GM12878 (cell line): ENCODE results near the gene PGLYRP2. TPM values are rescaled to one million over a fixed set of nuclear protein-coding genes. Genes with fewer than 3 reads are reported as not detected.

Source experiments
- ATAC-seq: fragments of 200-7000 bp; cut with Tn5 transposase; 3 replicates; pipeline ENCODE4 v1.9.1; 2020; ENCODE audit warnings: mild to moderate bottlenecking, moderate library complexity
- BruUV-seq: library from RNA; stranded (reverse); fragments of 400-500 nt; replicated peaks from 2 replicates; lab custom pipeline; 2021; lab: Mats Ljungman, UMichigan
- CTCF ChIA-PET: fragments of 300-600 bp; sonication (Branson Sonifier 250); formaldehyde crosslinking; extraction: SDS; loops from one replicate; lab custom pipeline; 2021; ENCODE audit warnings: inconsistent platforms; lab: Yijun Ruan, JAX
- POLR2A ChIA-PET: fragments of 350-600 bp; formaldehyde crosslinking; extraction: SDS; loops from one replicate; lab custom pipeline; 2021; ENCODE audit warnings: inconsistent platforms; lab: Charles Lee
- RAD21 ChIA-PET: fragments of 300-600 bp; sonication (Branson Sonifier 250); formaldehyde crosslinking; loops from one replicate; lab custom pipeline; 2023; ENCODE audit warnings: antibody characterized with exemption; ENCODE audit not compliant: unreplicated experiment; lab: Charles Lee
- SMC1A ChIA-PET: fragments of 300-600 bp; sonication (Branson Sonifier 250); formaldehyde crosslinking; loops from one replicate; lab custom pipeline; 2023; ENCODE audit not compliant: unreplicated experiment, uncharacterized antibody; lab: Charles Lee
- DNase-seq: peaks from one replicate; pipeline ENCODE4 v3.0.0-alpha.2; 2011; ENCODE audit warnings: low read depth, low spot score
- FAIRE-seq: peaks from 3 replicates; lab custom pipeline; 2011; peaks lifted over from hg19 to GRCh38; lab: Jason Lieb, UNC
- H2AFZ ChIP-seq: 2 replicates; pipeline ENCODE4 v1.6.0; 2011; ENCODE audit warnings: low read depth, low read length, control low read depth; ENCODE audit not compliant: control insufficient read depth
- H3K27ac ChIP-seq: 2 replicates; pipeline ENCODE4 v1.5.1; 2011; ENCODE audit warnings: control low read depth; ENCODE audit not compliant: control insufficient read depth, insufficient read depth
- H3K27me3 ChIP-seq, 2 experiments: replicated peaks in 1 of 2; 2 replicates each; pipeline versions ENCODE4 v1.6.0 to v1.6.1; 2011; ENCODE audit warnings: low read length in 1 of 2; ENCODE audit not compliant: control insufficient read depth in 2 of 2, insufficient read depth in 2 of 2
- H3K36me3 ChIP-seq, 2 experiments: 2 replicates each; pipeline ENCODE4 v1.5.1; 2011; ENCODE audit warnings: low read length in 1 of 2; ENCODE audit not compliant: control insufficient read depth in 2 of 2, insufficient read depth in 2 of 2
- H3K4me1 ChIP-seq: 2 replicates; pipeline ENCODE4 v1.6.1; 2011; ENCODE audit warnings: mild to moderate bottlenecking, low read length, moderate library complexity, mixed read lengths; ENCODE audit not compliant: control insufficient read depth, insufficient read depth
- H3K4me2 ChIP-seq: 2 replicates; pipeline ENCODE4 v1.6.0; 2011; ENCODE audit warnings: control low read depth; ENCODE audit not compliant: control insufficient read depth, insufficient read depth
- H3K4me3 ChIP-seq: fragments of 200-600 bp; sonication (generic); 2 replicates; pipeline ENCODE4 v1.5.1; 2016
- H3K79me2 ChIP-seq: 2 replicates; pipeline ENCODE4 v1.6.0; 2011; ENCODE audit warnings: low read length; ENCODE audit not compliant: control insufficient read depth, insufficient read depth
- H3K9ac ChIP-seq: 2 replicates; pipeline ENCODE4 v1.8.0; 2011; ENCODE audit warnings: low read length, control low read depth, mixed read lengths; ENCODE audit not compliant: control insufficient read depth, insufficient read depth
- H3K9me3 ChIP-seq: replicated peaks from 3 replicates; pipeline ENCODE4 v1.5.1; 2011; ENCODE audit warnings: mild to moderate bottlenecking, low read length; ENCODE audit not compliant: control insufficient read depth, insufficient read depth
- H4K20me1 ChIP-seq: 2 replicates; pipeline ENCODE4 v1.6.0; 2011; ENCODE audit not compliant: control insufficient read depth, insufficient read depth
- E4F1 ChIP-seq: fragments of 450-650 bp; IDR thresholded peaks from 2 replicates; pipeline ENCODE4 v1.6.1; 2018; ENCODE audit warnings: borderline replicate concordance, mild to moderate bottlenecking; ENCODE audit not compliant: partially characterized antibody
- EGR1 ChIP-seq, 2 experiments: IDR thresholded peaks; 1 replicate in 1 of 2; 2 replicates in 1 of 2; pipeline ENCODE4 v1.6.1; 2011 to 2012; ENCODE audit warnings: low read depth in 2 of 2, low read length in 2 of 2, borderline replicate concordance in 1 of 2, mild to moderate bottlenecking in 1 of 2, moderate library complexity in 1 of 2
- GATAD2B ChIP-seq: fragments of 450-650 bp; conservative IDR thresholded peaks from 2 replicates; pipeline ENCODE4 v1.6.1; 2017; ENCODE audit warnings: low read depth, mild to moderate bottlenecking, moderate library complexity
- HDAC6 ChIP-seq: fragments of 200-600 bp; sonication (generic); IDR thresholded peaks from one replicate; pipeline ENCODE4 v1.8.0; 2017; ENCODE audit warnings: antibody characterized with exemption; ENCODE audit not compliant: unreplicated experiment
- JUNB ChIP-seq: IDR thresholded peaks from 2 replicates; pipeline ENCODE4 v1.6.1; 2016; ENCODE audit warnings: antibody characterized with exemption, mild to moderate bottlenecking
- RFX5 ChIP-seq: IDR thresholded peaks from 2 replicates; pipeline ENCODE4 v1.6.1; 2011; ENCODE audit warnings: low read depth, low read length, improper control_type of control experiment
- SIX5 ChIP-seq: IDR thresholded peaks from 2 replicates; pipeline ENCODE4 v1.6.1; 2011; ENCODE audit warnings: mild to moderate bottlenecking, low read depth, low read length, moderate library complexity; ENCODE audit not compliant: severe bottlenecking
- SMAD1 ChIP-seq: fragments of 450-650 bp; IDR thresholded peaks from 2 replicates; pipeline ENCODE4 v1.6.1; 2018; ENCODE audit warnings: mild to moderate bottlenecking, low read depth; ENCODE audit not compliant: partially characterized antibody
- TARDBP ChIP-seq: IDR thresholded peaks from 2 replicates; pipeline ENCODE4 v1.6.1; 2016; ENCODE audit warnings: borderline replicate concordance
- YY1 ChIP-seq: IDR thresholded peaks from 2 replicates; pipeline ENCODE4 v1.6.1; 2011; ENCODE audit warnings: low read depth, mild to moderate bottlenecking, low read length
- ZNF24 ChIP-seq: fragments of 450-650 bp; IDR thresholded peaks from 2 replicates; pipeline ENCODE4 v1.6.1; 2017; ENCODE audit warnings: antibody characterized with exemption, mild to moderate bottlenecking
- WGBS: methylation state at CpG from one replicate; pipeline ENCODE4 v1.1.6; 2016; ENCODE audit warnings: low lambda C conversion rate; ENCODE audit not compliant: insufficient replicate concordance, insufficient coverage; ENCODE audit errors: missing lambda C conversion rate; 5-methylcytosine and 5-hydroxymethylcytosine counted together
- in situ Hi-C: fragments of 300-500 bp; cut with MboI; formaldehyde crosslinking; loops from 9 replicates; pipeline ENCODE4 v1.14.3; 2018; ENCODE audit warnings: mixed read lengths
- intact Hi-C: fragments of 100-400 bp; cut with micrococcal nuclease; formaldehyde crosslinking; loops from one replicate; pipeline ENCODE4 v1.14.2; 2022; ENCODE audit not compliant: unreplicated experiment
- polyA plus RNA-seq, 11 experiments: library from polyadenylated mRNA; depleted of rRNA in 4 of 11; unstranded in 6 of 11; stranded (reverse) in 5 of 11; fragments of >200 nt; fragmentation: Nextera tagmentation in 4 of 11; fragmentation: Illumina TruSeq in 1 of 11; extraction: Ambion mirVana in 4 of 11; extraction: Trizol in 1 of 11; gene quantifications; 1 replicate in 1 of 11; 2 replicates in 10 of 11; pipeline versions ENCODE4 v1.2.1 to v1.2.3, GENCODE V29; 2011 to 2016; ENCODE audit warnings: inconsistent platforms in 2 of 11, missing spikeins in 2 of 11, low read depth in 1 of 11
- total RNA-seq, 4 experiments: library from RNA; depleted of rRNA in 3 of 4; stranded (reverse); fragments of >200 nt in 3 of 4; fragmentation: Illumina TruSeq in 1 of 4; extraction: Trizol in 1 of 4; gene quantifications; 2 replicates each; pipeline versions ENCODE4 v1.2.1 to v1.2.3, GENCODE V29; 2013 to 2021
- TF ChIP-seq, protein P1 (sequence below): fragments of 150-350 bp; IDR thresholded peaks from 2 replicates; pipeline ENCODE4 v1.6.1; 2016; ENCODE audit warnings: low read depth, low read length

PGLYRP2 gene
- total and polyA plus RNA-seq, 10 of the 15 experiments (the other 5 are each of a cell fraction or from before 2014, with no cell fraction given) = 0.15 to 0.48 (median 0.26) TPM; not detected in 5

DNA sequence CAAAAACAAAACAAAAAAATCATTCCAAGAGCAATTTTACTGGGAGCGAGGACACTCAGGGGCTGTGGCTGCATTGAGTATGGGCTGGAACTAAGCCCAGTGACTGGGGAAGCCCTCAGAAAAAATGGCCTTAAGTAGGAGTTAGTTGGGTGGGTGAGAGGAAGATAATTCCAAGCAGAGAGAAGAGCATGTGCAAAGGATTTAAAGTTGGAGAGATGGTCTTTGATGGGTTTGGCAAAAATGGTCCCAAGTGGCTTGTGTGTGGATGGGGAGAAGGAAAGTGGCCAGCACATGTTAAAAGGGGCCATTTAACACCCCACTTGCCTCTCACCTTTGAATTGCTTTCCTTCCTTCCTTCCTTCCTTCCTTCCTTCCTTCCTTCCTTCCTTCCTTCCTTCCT, 22.3 kb upstream of the PGLYRP2 start:
- H3K79me2 ChIP-seq = no peaks in the 10 kb centered on the region
- H3K27ac ChIP-seq = no peak overlapping the region
- no peak for TF ChIP-seq SMAD1
- TF ChIP-seq, protein P1, sequence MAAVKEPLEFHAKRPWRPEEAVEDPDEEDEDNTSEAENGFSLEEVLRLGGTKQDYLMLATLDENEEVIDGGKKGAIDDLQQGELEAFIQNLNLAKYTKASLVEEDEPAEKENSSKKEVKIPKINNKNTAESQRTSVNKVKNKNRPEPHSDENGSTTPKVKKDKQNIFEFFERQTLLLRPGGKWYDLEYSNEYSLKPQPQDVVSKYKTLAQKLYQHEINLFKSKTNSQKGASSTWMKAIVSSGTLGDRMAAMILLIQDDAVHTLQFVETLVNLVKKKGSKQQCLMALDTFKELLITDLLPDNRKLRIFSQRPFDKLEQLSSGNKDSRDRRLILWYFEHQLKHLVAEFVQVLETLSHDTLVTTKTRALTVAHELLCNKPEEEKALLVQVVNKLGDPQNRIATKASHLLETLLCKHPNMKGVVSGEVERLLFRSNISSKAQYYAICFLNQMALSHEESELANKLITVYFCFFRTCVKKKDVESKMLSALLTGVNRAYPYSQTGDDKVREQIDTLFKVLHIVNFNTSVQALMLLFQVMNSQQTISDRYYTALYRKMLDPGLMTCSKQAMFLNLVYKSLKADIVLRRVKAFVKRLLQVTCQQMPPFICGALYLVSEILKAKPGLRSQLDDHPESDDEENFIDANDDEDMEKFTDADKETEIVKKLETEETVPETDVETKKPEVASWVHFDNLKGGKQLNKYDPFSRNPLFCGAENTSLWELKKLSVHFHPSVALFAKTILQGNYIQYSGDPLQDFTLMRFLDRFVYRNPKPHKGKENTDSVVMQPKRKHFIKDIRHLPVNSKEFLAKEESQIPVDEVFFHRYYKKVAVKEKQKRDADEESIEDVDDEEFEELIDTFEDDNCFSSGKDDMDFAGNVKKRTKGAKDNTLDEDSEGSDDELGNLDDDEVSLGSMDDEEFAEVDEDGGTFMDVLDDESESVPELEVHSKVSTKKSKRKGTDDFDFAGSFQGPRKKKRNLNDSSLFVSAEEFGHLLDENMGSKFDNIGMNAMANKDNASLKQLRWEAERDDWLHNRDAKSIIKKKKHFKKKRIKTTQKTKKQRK = no peak
- TF ChIP-seq E4F1 = no peak
- no peak for TF ChIP-seq SIX5
- TF ChIP-seq RFX5 = no peak
- TF ChIP-seq TARDBP = no peak
- TF ChIP-seq YY1 = no peak
- TF ChIP-seq EGR1 (IDR thresholded peaks at IDR 0.05; ENCODE audit: borderline replicate concordance in 1 of 2, low read depth in 2 of 2, low read length in 2 of 2) = no peak
- no peak for TF ChIP-seq GATAD2B
- no peak for TF ChIP-seq HDAC6
- no peak for TF ChIP-seq JUNB
- TF ChIP-seq ZNF24 = no peak
- ChIA-PET CTCF (no interaction called here), POLR2A (no interaction called here), RAD21 (interaction anchor here (0.6 kb wide), 1 partner anchor 185 kb away, joined by 3 read pairs; no protein-coding TSS in a partner anchor), SMC1A (no interaction called here)
- H4K20me1 ChIP-seq = no peaks in the 10 kb centered on the region
- no peaks in the 10 kb centered on the region for H3K36me3 ChIP-seq
- DNase-seq (no peak), FAIRE-seq (no peak), ATAC-seq (no peak)
- H3K4me1 ChIP-seq = no peaks in the 10 kb centered on the region
- no peak overlapping the region for H2AFZ ChIP-seq
- in situ Hi-C loops = no loop called here
- H3K4me2 ChIP-seq = no peak overlapping the region
- no peak overlapping the region for H3K9ac ChIP-seq
- 40% methylated on average over 1 of the region's 1 CpG for WGBS
- H3K9me3 ChIP-seq = no peaks in the 10 kb centered on the region
- intact Hi-C loops = no loop called here
- BruUV-seq = no TSS peak
- no peaks in the 10 kb centered on the region for H3K27me3 ChIP-seq
- no peak overlapping the region for H3K4me3 ChIP-seq
